ENCODE data around the gene TBCD. TPM values are rescaled to one million over a fixed set of nuclear protein-coding genes. Genes with fewer than 3 reads are reported as not detected.

TBCD gene
- total RNA-seq, 2 experiments from 2014 or later: 77.8 to 85.8 TPM

GRCh38 chr17:82789806-82790205 lies 37.9 kb downstream of the TBCD start:
- intact Hi-C loops (cut with micrococcal nuclease): loop anchor here (10.0 kb wide), 1 partner anchor 125 kb away; no protein-coding TSS in a partner anchor
- H3K27ac Mint-ChIP-seq: no peak overlapping the region

GRCh38 chr17:82790391-82790790 lies 38.5 kb downstream of the TBCD start:
- Mint-ChIP-seq H3K4me1 (ENCODE audit: low read depth) (no peaks in the 10 kb centered on the region), H3K4me3 (no peak overlapping the region), H3K9me3 (no peaks in the 10 kb centered on the region), H3K27me3 (no peaks in the 10 kb centered on the region), H3K27ac (no peak overlapping the region), H3K36me3 (ENCODE audit: low read depth) (peaks cover 6% of the 10 kb centered on the region)
- DNase-seq (no peak), ATAC-seq (no peak)
- POLR2A ChIA-PET: no interaction called here
- CTCF ChIA-PET: no interaction called here
- intact Hi-C loops (cut with micrococcal nuclease): no loop called here
- TF ChIP-seq CTCF (IDR thresholded peaks at IDR 0.05): no peak

More at GRCh38 chr17:82789806-82790205, 37.9 kb downstream of the TBCD start:
- no peaks in the 10 kb centered on the region for H3K9me3 Mint-ChIP-seq
- no peaks in the 10 kb centered on the region for H3K4me1 Mint-ChIP-seq (ENCODE audit: low read depth)
- ChIA-PET POLR2A (no interaction called here), CTCF (no interaction called here)
- peaks cover 6% of the 10 kb centered on the region for H3K36me3 Mint-ChIP-seq (ENCODE audit: low read depth)
- no peak for ATAC-seq
- H3K4me3 Mint-ChIP-seq: no peak overlapping the region
- no peaks in the 10 kb centered on the region for H3K27me3 Mint-ChIP-seq
- no peak for DNase-seq
- no peak for TF ChIP-seq CTCF (IDR thresholded peaks at IDR 0.05)

- H3K4me3 Mint-ChIP-seq: no peak overlapping the region
- H3K36me3 Mint-ChIP-seq (ENCODE audit: low read depth): peaks cover 3% of the 10 kb centered on the region
- intact Hi-C loops (cut with micrococcal nuclease): no loop called here
- no peaks in the 10 kb centered on the region for H3K27me3 Mint-ChIP-seq
- ATAC-seq (no peak), DNase-seq (no peak)
- H3K4me1 Mint-ChIP-seq (ENCODE audit: low read depth): no peaks in the 10 kb centered on the region
- ChIA-PET CTCF (no interaction called here), POLR2A (interaction anchor here (1.1 kb wide), 1 partner anchor 11 kb away, joined by 3 read pairs; no protein-coding TSS in a partner anchor)
- H3K9me3 Mint-ChIP-seq: no peaks in the 10 kb centered on the region
- no peak for TF ChIP-seq CTCF (IDR thresholded peaks at IDR 0.05)
- no peak overlapping the region for H3K27ac Mint-ChIP-seq
These were observed 39.7 kb downstream of the TBCD start for GRCh38 chr17:82791532-82791931.

GRCh38 chr17:82793974-82794630 lies 42.2 kb downstream of the TBCD start:
- H3K36me3 Mint-ChIP-seq (ENCODE audit: low read depth): peaks cover 6% of the 10 kb centered on the region
- no peaks in the 10 kb centered on the region for H3K9me3 Mint-ChIP-seq
- ATAC-seq (no peak), DNase-seq (no peak)
- CTCF ChIA-PET: interaction anchor here (1.2 to 1.3 kb wide), 2 partner anchors 10 to 12 kb away, joined by 3 read pairs; no protein-coding TSS in a partner anchor
- no peak overlapping the region for H3K4me3 Mint-ChIP-seq
- TF ChIP-seq CTCF (IDR thresholded peaks at IDR 0.05): no peak
- intact Hi-C loops (cut with micrococcal nuclease): no loop called here
- POLR2A ChIA-PET: no interaction called here
- H3K4me1 Mint-ChIP-seq (ENCODE audit: low read depth): no peaks in the 10 kb centered on the region
- H3K27ac Mint-ChIP-seq: no peak overlapping the region
- no peaks in the 10 kb centered on the region for H3K27me3 Mint-ChIP-seq

- intact Hi-C loops (cut with micrococcal nuclease): no loop called here
- H3K27ac Mint-ChIP-seq: no peak overlapping the region
- H3K36me3 Mint-ChIP-seq (ENCODE audit: low read depth): peaks cover 9% of the 10 kb centered on the region
- no peak overlapping the region for H3K4me3 Mint-ChIP-seq
- H3K9me3 Mint-ChIP-seq: no peaks in the 10 kb centered on the region
- H3K4me1 Mint-ChIP-seq (ENCODE audit: low read depth): no peaks in the 10 kb centered on the region
- DNase-seq: no peak
- no peak for TF ChIP-seq CTCF (IDR thresholded peaks at IDR 0.05)
- no peak for ATAC-seq
- H3K27me3 Mint-ChIP-seq: no peaks in the 10 kb centered on the region
- CTCF ChIA-PET: interaction anchor here (1.2 to 1.3 kb wide), 2 partner anchors 10 to 13 kb away, joined by 3 read pairs; no protein-coding TSS in a partner anchor
- POLR2A ChIA-PET: no interaction called here
These were observed 43.1 kb downstream of the TBCD start for GRCh38 chr17:82794781-82795482.

Data from activated CD8-positive, alpha-beta T cell treated with anti-CD3 and anti-CD28 coated beads for 36 hours (primary cell).